ENCODE results near the gene ZNF445.

ZNF445 gene

DNA sequence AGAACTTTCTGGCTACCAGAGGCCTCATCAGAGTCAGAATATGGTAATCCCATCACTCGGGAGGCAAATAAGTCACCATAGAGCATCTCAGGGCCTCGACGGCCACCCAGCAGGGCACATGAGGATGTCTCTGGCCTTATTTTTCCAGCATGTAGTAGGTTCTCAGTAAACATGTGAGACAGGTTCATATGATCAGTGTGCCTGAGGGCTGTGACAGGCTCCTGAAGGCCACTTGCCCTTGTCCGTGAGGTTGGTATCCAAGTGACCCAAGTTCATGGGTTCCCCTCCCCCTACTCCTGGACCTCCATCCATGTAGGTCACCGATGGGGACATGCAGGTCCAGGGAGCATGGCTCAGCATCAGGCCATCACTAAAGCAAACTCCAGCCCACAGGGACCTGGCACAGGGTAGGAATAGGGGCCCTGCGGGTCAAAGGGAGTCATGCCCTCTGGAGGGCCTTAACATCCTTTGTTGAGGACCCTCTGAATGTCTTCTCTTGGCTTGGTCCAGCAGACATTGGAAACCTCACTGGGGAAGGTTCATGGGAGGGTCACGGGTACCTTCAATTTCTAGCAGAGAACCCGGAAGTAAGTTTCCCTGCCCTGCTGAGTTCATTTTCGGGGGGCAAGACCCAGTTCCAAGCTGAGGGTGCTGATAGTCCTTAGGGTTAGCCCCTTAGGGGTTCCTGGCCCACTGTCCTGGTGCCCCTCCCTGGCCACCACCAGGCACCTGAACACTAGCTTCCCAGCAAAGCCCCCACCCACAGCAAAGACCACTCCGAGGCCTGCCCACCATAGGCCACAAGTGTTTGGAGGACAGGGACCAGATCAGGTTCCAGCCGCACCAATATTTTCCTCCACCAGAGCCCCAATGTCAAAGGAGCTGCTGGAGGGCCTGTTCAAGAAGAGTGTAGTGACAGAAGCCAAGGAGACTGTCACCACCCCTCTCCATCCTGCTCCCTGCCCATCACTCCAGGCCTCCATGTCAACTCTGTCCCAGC lies 61.1 kb downstream of the ZNF445 start:
- DNase-seq (ENCODE audit: low read depth): no peak
- TF ChIP-seq, protein P1, sequence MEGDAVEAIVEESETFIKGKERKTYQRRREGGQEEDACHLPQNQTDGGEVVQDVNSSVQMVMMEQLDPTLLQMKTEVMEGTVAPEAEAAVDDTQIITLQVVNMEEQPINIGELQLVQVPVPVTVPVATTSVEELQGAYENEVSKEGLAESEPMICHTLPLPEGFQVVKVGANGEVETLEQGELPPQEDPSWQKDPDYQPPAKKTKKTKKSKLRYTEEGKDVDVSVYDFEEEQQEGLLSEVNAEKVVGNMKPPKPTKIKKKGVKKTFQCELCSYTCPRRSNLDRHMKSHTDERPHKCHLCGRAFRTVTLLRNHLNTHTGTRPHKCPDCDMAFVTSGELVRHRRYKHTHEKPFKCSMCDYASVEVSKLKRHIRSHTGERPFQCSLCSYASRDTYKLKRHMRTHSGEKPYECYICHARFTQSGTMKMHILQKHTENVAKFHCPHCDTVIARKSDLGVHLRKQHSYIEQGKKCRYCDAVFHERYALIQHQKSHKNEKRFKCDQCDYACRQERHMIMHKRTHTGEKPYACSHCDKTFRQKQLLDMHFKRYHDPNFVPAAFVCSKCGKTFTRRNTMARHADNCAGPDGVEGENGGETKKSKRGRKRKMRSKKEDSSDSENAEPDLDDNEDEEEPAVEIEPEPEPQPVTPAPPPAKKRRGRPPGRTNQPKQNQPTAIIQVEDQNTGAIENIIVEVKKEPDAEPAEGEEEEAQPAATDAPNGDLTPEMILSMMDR (IDR thresholded peaks at IDR 0.05; ENCODE audit: control insufficient read depth, extremely low read depth, insufficient read depth): no peak
- H3K4me3 ChIP-seq (ENCODE audit: low read depth, low read length): no peak overlapping the region

GRCh38 chr3:44415421-44415820 lies 62.0 kb downstream of the ZNF445 start:
- TF ChIP-seq, protein P1 (IDR thresholded peaks at IDR 0.05; ENCODE audit: control insufficient read depth, extremely low read depth, insufficient read depth): no peak
- DNase-seq (ENCODE audit: low read depth): no peak

GRCh38 chr3:44414517-44415090 lies 62.9 kb downstream of the ZNF445 start:
- TF ChIP-seq, protein P1 (IDR thresholded peaks at IDR 0.05; ENCODE audit: control insufficient read depth, extremely low read depth, insufficient read depth): no peak
- no peak for DNase-seq (ENCODE audit: low read depth)
- no peak overlapping the region for H3K4me3 ChIP-seq (ENCODE audit: low read depth, low read length)

More at GRCh38 chr3:44415421-44415820, 62.0 kb downstream of the ZNF445 start:
- no peak overlapping the region for H3K4me3 ChIP-seq (ENCODE audit: low read depth, low read length)

DNA sequence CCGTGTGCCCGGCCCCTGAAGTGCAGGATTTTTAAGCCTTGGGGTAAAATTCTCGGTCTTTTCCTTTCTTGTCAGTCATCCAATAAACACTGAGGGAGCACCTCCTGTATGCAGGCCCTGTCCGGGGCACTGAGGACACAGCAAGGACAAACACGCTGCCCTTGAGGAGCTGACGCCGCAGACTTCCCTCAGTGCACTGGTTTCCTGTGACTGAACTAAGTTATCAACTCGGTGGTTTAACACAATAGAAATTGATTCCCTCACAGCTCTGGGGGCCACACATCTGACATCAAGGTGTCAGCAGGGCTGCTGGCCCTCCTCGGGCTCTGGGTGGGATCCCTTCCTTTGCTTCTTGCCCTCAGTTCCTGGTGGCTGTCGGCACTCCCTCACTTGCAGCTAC lies 65.1 kb downstream of the ZNF445 start:
- DNase-seq (ENCODE audit: low read depth): no peak
- TF ChIP-seq, protein P1 (IDR thresholded peaks at IDR 0.05; ENCODE audit: control insufficient read depth, extremely low read depth, insufficient read depth): no peak
- no peak overlapping the region for H3K4me3 ChIP-seq (ENCODE audit: low read depth, low read length)

- H3K4me3 ChIP-seq (ENCODE audit: low read depth, low read length): no peak overlapping the region
- DNase-seq (ENCODE audit: low read depth): no peak
- TF ChIP-seq, protein P1 (IDR thresholded peaks at IDR 0.05; ENCODE audit: control insufficient read depth, extremely low read depth, insufficient read depth): no peak
These were observed 66.3 kb downstream of the ZNF445 start for GRCh38 chr3:44411031-44411645.

- TF ChIP-seq, protein P1 (IDR thresholded peaks at IDR 0.05; ENCODE audit: control insufficient read depth, extremely low read depth, insufficient read depth): no peak
- no peak for DNase-seq (ENCODE audit: low read depth)
- no peak overlapping the region for H3K4me3 ChIP-seq (ENCODE audit: low read depth, low read length)
These were observed 67.6 kb downstream of the ZNF445 start for GRCh38 chr3:44409640-44410410.

Measured in LNCaP clone FGC (cell line).